Stimulated activated effector memory CD8-positive, alpha-beta T cell treated with anti-CD3 and anti-CD28 coated beads, Interleukin-12 subunit alpha, Interleukin-12 subunit beta, amount 100 ng/mL, for 72 hours (primary cell): ENCODE measurements around the gene MYO5B.

Source experiments
- ATAC-seq: fragments of 150-1000 bp; cut with Tn5 transposase; 2 replicates; pipeline ENCODE4 v1.10.0; 2021
- DNase-seq, 2 donors: peaks; one replicate each; pipeline ENCODE4 v3.0.0; 2021 to 2022; ENCODE audit warnings: low spot score in 2 of 2
- H3K27ac Mint-ChIP-seq: one replicate; pipeline ENCODE4 v1.8.0; 2022; ENCODE audit warnings: mild to moderate bottlenecking, mixed read lengths
- H3K36me3 Mint-ChIP-seq: one replicate; pipeline ENCODE4 v1.8.0; 2022; ENCODE audit warnings: mild to moderate bottlenecking, mixed read lengths
- H3K4me1 Mint-ChIP-seq: one replicate; pipeline ENCODE4 v1.8.0; 2022; ENCODE audit warnings: mixed read lengths
- H3K4me3 Mint-ChIP-seq: one replicate; pipeline ENCODE4 v1.8.0; 2022; ENCODE audit warnings: mild to moderate bottlenecking, mixed read lengths
- H3K9me3 Mint-ChIP-seq: one replicate; pipeline ENCODE4 v1.8.0; 2022; ENCODE audit warnings: mixed read lengths

MYO5B gene

DNA sequence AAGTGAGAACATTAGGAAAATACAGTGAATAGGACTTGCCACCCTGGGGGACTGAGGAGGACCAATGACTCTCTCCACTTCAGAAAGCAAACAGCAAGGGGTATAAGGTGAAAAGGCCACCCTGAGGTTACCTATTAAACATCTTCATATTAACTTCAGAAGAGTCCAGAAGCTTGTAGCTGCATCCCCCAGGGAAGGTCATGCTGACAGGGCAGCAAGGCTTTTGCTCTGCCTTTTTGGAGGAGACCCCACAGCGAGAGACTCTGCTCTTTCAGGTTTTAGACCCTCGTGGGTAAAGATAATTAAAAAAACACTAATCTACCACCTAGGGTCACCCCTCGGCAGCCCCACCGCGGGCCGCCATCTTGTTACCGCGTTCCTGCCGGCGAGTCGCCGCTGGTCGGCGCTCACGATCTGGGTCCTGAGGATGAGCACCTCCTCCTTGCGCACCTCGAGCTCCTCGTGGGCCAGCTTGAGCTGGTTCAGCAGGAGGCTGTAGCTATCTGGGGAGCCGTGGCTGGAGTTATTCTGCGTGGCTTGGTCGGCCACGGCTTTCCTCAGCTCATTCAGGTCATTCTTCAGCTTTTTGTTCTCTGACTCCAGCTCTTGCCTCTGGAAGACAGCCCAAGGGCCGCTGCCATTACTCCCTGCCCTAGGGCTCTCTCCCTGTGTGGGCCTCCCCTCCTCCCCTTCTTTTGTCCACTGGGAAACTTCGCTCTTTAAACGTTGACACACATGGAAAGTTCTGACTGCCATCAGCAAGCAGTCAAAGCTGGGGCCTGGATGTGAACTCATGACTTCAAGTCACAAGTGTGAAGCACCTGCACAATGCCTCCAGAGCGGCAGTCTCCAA is 331.0 kb downstream of the MYO5B start:
- Mint-ChIP-seq H3K4me3 (no peak overlapping the region), H3K4me1 (no peaks in the 10 kb centered on the region), H3K27ac (no peak overlapping the region), H3K9me3 (no peaks in the 10 kb centered on the region), H3K36me3 (no peaks in the 10 kb centered on the region)
- ATAC-seq, result no peak
- no peak for DNase-seq

DNA sequence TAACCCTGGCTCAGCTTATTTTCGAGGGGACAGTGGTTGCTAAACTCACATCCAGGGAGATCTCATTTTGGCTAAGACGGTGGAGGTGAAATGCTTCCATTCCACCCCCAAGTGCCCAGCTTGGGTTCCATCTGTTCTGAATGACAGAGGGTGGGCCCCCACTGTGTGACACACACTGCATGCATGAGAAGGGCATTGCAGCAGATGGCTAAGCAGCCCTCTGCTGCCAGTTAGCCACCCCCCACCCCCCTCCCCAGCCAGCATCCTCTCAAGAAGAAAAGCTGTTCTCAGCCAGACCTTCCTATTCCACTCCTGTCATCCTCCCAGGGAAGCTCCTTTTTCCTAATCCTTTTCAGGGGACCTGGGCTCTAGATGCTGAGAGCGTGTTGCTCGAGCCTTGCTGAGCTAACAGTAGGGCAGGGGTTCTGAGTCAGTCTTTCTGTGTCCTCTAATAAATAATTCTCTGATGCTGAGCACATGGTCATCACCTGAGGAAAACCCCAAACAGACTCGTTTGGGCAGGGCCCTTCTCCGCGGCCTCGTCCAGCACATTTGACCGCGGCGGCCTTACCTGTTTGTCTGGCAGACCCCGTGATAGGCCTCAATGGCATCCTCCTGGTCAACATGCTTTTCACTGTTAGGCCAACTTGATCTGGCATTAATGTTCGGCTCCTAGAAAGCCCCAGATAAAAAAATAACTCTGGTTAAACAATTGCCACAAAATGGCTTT is 332.1 kb downstream of the MYO5B start:
- no peaks in the 10 kb centered on the region for H3K9me3 Mint-ChIP-seq
- no peaks in the 10 kb centered on the region for H3K4me1 Mint-ChIP-seq

DNA sequence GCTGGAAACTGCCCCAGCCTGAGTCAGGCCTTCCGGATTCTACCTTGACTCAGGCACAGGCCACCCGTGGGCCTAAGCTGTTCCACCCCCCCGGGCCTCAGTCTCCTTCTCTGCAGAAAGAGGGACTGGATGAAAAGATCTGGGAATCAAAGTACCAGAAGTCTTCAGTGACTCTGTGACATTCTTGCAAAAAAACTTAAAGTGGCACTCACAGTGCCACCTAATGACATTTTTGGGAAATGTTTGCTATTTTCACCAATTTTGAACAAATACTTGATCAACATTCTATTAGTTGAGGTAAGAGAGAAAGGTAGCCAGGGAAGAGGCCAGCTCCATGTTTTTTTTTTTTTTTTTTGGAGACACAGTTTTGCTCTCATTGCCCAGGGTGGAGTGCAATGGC is 333.3 kb downstream of the MYO5B start:
- ATAC-seq (no peak), DNase-seq (no peak)
- Mint-ChIP-seq H3K4me3 (no peak overlapping the region), H3K9me3 (no peaks in the 10 kb centered on the region), H3K36me3 (no peaks in the 10 kb centered on the region), H3K4me1 (no peaks in the 10 kb centered on the region), H3K27ac (no peak overlapping the region)

More for the DNA sequence above, 332.1 kb downstream of the MYO5B start:
- DNase-seq (no peak), ATAC-seq (no peak)
- Mint-ChIP-seq H3K4me3 (no peak overlapping the region), H3K27ac (no peak overlapping the region), H3K36me3 (no peaks in the 10 kb centered on the region)

DNA sequence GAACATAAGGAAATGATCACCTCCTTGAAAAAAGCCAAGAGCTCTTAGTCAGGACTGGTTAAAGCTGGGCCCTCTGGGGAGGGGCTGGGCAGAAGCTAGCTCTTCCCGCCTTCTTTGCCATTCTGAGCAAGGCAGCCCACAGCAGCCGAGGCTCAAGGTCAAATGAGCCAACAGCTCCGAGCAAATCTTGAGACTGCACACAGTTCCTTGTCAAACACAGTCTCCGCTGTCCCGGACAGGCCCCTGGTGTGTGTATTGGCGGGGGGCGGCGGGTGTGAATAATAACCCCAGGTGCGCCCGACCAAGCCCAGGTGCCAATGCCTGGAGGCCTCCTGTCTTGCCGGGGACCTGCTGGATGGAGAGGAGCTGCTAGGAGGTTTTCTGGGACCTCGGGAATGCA is 335.2 kb downstream of the MYO5B start:
- Mint-ChIP-seq H3K4me1 (peaks cover 1% of the 10 kb centered on the region), H3K4me3 (no peak overlapping the region), H3K36me3 (no peaks in the 10 kb centered on the region), H3K9me3 (no peaks in the 10 kb centered on the region), H3K27ac (no peak overlapping the region)
- ATAC-seq (no peak), DNase-seq (no peak)

DNA sequence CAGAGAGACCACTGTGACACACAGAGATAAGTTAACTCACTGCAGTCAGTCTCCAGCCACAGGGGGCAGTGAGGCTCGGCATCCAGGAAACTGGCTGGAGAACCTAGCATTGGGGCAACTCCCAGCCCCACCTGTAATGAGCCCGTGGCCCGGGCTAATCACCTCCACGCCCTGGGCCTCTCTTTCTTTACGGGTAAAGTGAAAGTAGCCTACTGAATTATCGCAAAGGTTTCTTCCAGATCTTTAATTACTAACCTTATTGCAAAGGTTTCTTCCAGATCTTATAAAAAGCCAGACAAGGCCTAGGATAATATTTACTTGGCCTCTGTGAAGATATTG is 336.0 kb downstream of the MYO5B start:
- H3K27ac Mint-ChIP-seq, result no peak overlapping the region
- H3K36me3 Mint-ChIP-seq, result no peaks in the 10 kb centered on the region
- no peak overlapping the region for H3K4me3 Mint-ChIP-seq
- DNase-seq (no peak), ATAC-seq (no peak)
- H3K4me1 Mint-ChIP-seq, result peaks cover 6% of the 10 kb centered on the region
- H3K9me3 Mint-ChIP-seq, result no peaks in the 10 kb centered on the region

DNA sequence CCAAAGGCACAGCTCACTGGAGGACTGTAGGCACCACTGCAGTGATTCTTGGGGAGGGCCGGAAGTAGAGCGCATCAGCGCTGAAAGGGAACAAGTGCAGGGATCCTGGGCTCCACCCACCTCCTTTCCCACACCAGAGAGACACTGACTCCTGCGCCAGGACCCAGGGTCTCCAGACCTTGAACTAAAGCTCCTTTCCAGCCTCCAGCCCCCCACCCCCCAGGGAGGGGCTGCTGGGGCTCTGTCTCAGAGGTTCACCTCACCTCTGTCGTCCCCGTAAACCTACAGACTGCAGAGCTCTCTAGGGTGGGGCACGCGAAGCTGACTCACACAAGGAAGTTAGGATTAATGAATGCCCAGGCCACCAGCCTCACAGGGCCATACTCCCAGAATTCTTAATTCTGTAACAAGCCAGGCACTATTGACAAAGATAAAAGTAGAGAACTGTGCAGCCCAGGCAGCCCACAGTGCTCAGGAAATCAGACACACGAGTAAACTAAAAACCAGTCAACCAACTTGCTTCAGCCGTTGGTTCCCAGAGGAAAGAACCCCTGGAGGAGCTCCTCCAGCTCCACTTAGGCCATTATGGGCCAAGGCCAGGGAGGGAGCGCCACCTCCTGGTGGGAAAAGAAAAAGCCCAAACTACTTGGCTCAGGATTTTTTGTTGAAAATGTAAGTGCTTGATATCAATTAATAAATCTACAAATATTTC is 336.5 kb downstream of the MYO5B start:
- Mint-ChIP-seq H3K27ac (no peak overlapping the region), H3K4me1 (peaks cover 6% of the 10 kb centered on the region), H3K9me3 (no peaks in the 10 kb centered on the region), H3K4me3 (no peak overlapping the region), H3K36me3 (no peaks in the 10 kb centered on the region)
- peak; percentile 51 to 78 for DNase-seq
- peak; percentile 46 for ATAC-seq

DNA sequence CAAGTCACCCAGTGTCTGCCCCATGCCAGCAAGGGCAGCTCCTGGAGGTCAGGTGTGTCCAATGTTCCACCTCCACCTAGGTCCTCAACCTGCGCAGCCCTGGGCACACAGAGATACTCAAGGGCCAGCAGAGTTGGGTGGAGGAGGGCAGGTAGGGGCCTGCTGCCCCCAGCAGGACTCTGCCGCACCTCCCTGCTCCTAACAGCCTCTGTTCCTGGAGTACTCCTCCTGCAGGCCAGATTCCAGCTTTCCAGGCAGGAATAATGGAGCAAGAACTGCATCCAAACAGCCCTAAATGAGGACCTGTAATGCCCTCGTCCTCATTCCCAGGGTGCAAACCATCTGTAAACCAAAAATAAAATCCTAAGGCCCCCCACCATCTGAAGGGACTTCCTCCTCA is 337.2 kb downstream of the MYO5B start:
- H3K4me3 Mint-ChIP-seq, result no peak overlapping the region
- no peaks in the 10 kb centered on the region for H3K9me3 Mint-ChIP-seq
- no peak for ATAC-seq
- DNase-seq, result no peak
- peaks cover 6% of the 10 kb centered on the region for H3K4me1 Mint-ChIP-seq
- H3K36me3 Mint-ChIP-seq, result no peaks in the 10 kb centered on the region
- H3K27ac Mint-ChIP-seq, result no peak overlapping the region

DNA sequence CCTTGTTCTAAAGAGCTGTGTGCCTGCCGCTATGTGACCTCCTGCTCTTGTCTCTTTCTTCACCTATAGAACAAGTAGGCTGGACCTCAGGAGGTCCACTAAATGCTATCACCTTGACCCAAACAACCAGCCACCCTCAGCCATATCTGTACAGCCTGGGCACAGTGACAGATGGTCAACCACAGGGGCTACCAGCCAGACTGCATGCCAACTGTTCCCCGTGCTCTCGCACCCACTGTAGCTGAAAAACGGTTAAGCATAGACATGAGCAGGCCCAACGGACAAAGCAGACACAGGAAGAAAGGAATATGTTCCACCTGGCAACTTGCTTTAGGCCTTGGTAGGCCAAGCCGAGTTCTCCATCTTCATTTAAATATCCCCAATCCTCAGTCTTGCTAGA is 338.5 kb downstream of the MYO5B start:
- Mint-ChIP-seq H3K9me3 (no peaks in the 10 kb centered on the region), H3K4me3 (no peak overlapping the region), H3K27ac (no peak overlapping the region), H3K4me1 (peaks cover 6% of the 10 kb centered on the region), H3K36me3 (no peaks in the 10 kb centered on the region)
- ATAC-seq, result no peak
- DNase-seq, result no peak

DNA sequence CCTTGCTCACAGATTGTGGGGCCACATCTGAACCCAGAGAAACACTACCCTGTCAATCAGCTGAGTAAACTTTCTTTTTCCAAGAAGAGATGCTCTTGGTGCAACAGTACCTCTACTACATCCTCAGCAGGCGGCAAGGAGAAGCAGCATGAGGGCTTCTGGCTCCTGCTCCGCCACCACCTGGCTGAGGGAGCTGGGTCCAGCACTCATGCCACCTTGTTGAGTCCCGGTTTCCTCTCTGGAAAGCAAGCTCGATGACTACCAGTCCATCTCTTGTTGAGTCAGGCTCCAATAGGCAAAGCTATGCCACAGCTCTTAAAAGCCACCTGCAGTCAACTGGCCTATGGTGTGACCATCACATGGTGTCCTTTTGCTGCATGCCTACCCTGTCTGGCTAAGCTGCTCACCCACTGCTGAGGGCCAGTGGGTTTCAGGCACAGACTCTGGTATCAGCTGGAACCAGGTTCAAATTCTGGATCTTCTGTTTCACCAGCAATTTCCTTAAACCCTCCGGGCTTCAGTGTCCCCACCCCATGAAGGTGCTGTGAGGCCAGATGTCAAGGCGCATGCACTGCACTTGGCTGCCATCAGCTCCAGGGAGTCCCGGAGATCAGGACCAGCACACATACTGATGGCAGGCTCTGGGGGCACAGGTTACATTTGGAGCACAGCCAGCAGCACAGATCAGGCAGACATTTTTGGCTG is 339.1 kb downstream of the MYO5B start:
- Mint-ChIP-seq H3K27ac (no peak overlapping the region), H3K9me3 (no peaks in the 10 kb centered on the region), H3K4me3 (no peak overlapping the region), H3K36me3 (no peaks in the 10 kb centered on the region), H3K4me1 (peaks cover 6% of the 10 kb centered on the region)
- no peak for ATAC-seq
- no peak for DNase-seq

DNA sequence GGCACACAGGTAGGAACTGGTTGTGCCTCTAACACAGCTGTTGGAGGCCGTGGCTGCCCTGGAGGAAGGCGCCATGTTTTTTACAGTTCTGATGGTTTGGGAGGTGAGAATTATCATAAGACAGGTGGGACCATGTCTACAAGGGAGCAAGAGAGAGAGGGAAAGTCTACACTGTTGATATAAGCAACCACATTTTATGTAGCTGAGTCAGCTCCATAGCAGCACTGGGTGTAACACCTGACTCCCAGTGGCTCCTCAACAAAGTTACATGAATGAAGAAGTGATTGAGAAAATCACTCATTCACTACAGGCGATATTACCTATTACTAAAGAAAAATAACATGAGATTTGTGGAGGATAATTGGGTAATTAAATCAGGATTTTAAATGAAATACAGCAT is 340.3 kb downstream of the MYO5B start:
- ATAC-seq, result no peak
- H3K4me1 Mint-ChIP-seq, result peaks cover 6% of the 10 kb centered on the region
- H3K36me3 Mint-ChIP-seq, result no peaks in the 10 kb centered on the region
- H3K9me3 Mint-ChIP-seq, result no peaks in the 10 kb centered on the region
- H3K27ac Mint-ChIP-seq, result no peak overlapping the region
- H3K4me3 Mint-ChIP-seq, result no peak overlapping the region
- DNase-seq, result no peak

DNA sequence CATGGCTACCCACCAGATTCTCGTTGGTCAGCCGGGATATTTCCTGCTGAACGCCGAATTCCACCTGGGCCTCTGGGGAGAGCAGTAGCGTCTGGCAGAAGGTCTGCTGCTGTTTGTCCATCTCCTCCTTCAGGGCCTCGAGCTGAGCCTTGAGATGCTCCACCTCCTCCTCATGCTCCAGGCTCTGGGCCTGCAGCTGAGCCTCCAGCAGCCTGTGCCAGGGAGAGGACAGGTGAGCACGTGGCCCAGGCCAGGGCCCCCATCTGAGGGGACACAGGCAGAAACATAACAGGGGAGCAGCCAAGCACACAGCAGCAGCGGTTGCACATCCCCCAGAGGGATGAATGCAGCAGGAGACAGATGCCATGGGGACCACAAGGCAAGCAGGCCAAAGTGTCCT is 341.5 kb downstream of the MYO5B start:
- DNase-seq (no peak), ATAC-seq (no peak)
- H3K4me1 Mint-ChIP-seq, result peaks cover 6% of the 10 kb centered on the region
- H3K9me3 Mint-ChIP-seq, result no peaks in the 10 kb centered on the region
- no peak overlapping the region for H3K4me3 Mint-ChIP-seq
- no peak overlapping the region for H3K27ac Mint-ChIP-seq
- H3K36me3 Mint-ChIP-seq, result no peaks in the 10 kb centered on the region

DNA sequence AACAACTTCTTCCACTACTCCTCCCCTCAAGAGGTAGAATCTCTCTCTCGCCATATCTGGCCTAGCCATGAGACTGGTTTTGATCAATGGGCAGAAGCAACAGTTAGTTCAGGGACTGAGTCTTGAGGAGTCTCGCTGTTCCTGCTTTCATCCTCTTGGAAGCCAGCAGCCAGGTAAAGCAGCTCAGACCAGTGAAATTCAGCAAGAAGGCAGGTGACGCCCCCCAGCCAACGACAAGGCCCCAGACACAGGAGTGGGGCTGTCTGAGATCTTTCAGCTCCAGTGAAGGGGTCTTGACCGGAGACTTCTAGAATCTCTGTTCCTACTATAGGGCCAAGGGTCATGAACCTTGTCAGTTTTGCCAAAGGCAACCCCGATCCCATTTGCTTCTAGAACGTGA is 341.9 kb downstream of the MYO5B start:
- Mint-ChIP-seq H3K4me3 (no peak overlapping the region), H3K9me3 (no peaks in the 10 kb centered on the region), H3K27ac (no peak overlapping the region), H3K36me3 (no peaks in the 10 kb centered on the region), H3K4me1 (peaks cover 6% of the 10 kb centered on the region)
- DNase-seq, result no peak
- ATAC-seq, result no peak

DNA sequence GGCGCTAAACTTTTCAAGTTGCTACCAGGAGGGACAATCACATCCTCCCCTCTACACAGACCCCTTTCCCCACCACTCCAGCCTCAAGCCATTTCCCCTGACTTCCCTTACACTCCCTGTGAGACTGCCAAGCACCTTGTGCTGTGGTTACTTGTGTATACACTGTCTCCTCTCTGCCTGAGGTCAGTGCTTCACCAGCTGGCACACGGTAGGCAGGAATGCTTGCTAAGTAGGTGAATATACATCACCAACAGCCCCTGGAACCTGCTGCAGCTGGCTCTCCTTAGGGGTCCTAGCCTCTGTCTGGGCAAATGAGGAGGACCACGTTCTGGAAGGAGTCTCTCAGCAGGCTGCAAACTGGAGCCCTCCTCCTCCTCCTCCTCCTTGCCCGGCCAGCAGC is 343.3 kb downstream of the MYO5B start:
- Mint-ChIP-seq H3K27ac (no peak overlapping the region), H3K36me3 (no peaks in the 10 kb centered on the region), H3K4me1 (peaks cover 15% of the 10 kb centered on the region), H3K9me3 (no peaks in the 10 kb centered on the region), H3K4me3 (no peak overlapping the region)
- DNase-seq (no peak), ATAC-seq (no peak)

DNA sequence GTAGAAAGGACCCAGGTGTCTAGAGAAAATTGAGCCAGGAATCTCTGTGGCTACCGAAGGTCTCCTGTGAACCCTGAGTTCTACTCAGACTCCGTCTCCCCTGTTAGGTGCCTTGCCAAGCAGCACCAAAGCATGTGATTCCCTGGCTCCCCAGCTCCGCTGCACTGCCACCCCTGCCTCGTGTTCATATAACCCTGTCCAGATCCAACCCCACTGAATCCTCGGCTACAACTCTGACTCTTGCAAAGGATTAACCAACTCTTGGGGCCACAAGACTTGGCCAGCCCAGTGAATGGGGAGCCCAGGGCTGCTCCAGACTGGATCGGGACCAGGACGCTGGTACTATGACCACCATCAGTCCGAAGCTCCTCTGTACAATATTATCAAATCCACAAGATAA is 344.3 kb downstream of the MYO5B start:
- no peaks in the 10 kb centered on the region for H3K9me3 Mint-ChIP-seq
- ATAC-seq, result no peak
- peak in 1 of 2 donors; percentile 35 for DNase-seq
- no peaks in the 10 kb centered on the region for H3K36me3 Mint-ChIP-seq
- no peak overlapping the region for H3K27ac Mint-ChIP-seq
- H3K4me1 Mint-ChIP-seq, result peaks cover 18% of the 10 kb centered on the region
- no peak overlapping the region for H3K4me3 Mint-ChIP-seq
